ENCODE measurements around the gene FERMT2. TPM values are rescaled to one million over a fixed set of nuclear protein-coding genes. Genes with fewer than 3 reads are reported as not detected.

Gene FERMT2
- total RNA-seq, 1 experiment from 2014 or later: 40.8 TPM

GRCh38 chr14:52836063-52836462, 114.8 kb downstream of the FERMT2 start:
- BruUV-seq (replicated peaks): no TSS peak
- Histone ChIP-seq H3K4me3 (ENCODE audit: low read depth, low read length) (no peak overlapping the region), H3K9me3 (no peaks in the 10 kb centered on the region), H3K27me3 (replicated peaks; ENCODE audit: control insufficient read depth, insufficient read depth, low read length) (no peaks in the 10 kb centered on the region), H3K4me1 (no peaks in the 10 kb centered on the region), H3K36me3 (ENCODE audit: control insufficient read depth, insufficient read depth, low read length) (no peaks in the 10 kb centered on the region; the same call in 1 of the 2 replicates)
- H3K4me1 Mint-ChIP-seq (ENCODE audit: low read depth, unreplicated experiment): no peaks in the 10 kb centered on the region
- H3K27me3 Mint-ChIP-seq (ENCODE audit: insufficient read depth, unreplicated experiment): no peaks in the 10 kb centered on the region
- no peak overlapping the region for H3K27ac Mint-ChIP-seq (ENCODE audit: unreplicated experiment)
- ChIA-PET CTCF (no interaction called here), POLR2A (no interaction called here)
- TF ChIP-seq CTCF (IDR thresholded peaks at IDR 0.05; ENCODE audit: insufficient read depth in 1 of 2, low read depth in 1 of 2, low read length in 1 of 2, severe bottlenecking in 1 of 2, unreplicated experiment in 1 of 2): no peak
- no peak for DNase-seq
- H3K4me3 Mint-ChIP-seq (ENCODE audit: unreplicated experiment): no peak overlapping the region
- intact Hi-C loops (cut with micrococcal nuclease; ENCODE audit: unreplicated experiment): no loop called here
- H3K9me3 Mint-ChIP-seq (ENCODE audit: unreplicated experiment): no peaks in the 10 kb centered on the region
- H3K36me3 Mint-ChIP-seq (ENCODE audit: insufficient read depth, unreplicated experiment): no peaks in the 10 kb centered on the region

- H3K4me3 ChIP-seq (ENCODE audit: low read depth, low read length): no peak overlapping the region
- H3K27me3 ChIP-seq (replicated peaks; ENCODE audit: control insufficient read depth, insufficient read depth, low read length): no peaks in the 10 kb centered on the region
- no peak overlapping the region for H3K4me3 Mint-ChIP-seq (ENCODE audit: unreplicated experiment)
- intact Hi-C loops (cut with micrococcal nuclease; ENCODE audit: unreplicated experiment): no loop called here
- H3K4me1 ChIP-seq: no peaks in the 10 kb centered on the region
- H3K4me1 Mint-ChIP-seq (ENCODE audit: low read depth, unreplicated experiment): no peaks in the 10 kb centered on the region
- no peaks in the 10 kb centered on the region; the same call in 1 of the 2 replicates for H3K36me3 ChIP-seq (ENCODE audit: control insufficient read depth, insufficient read depth, low read length)
- DNase-seq: no peak
- H3K9me3 ChIP-seq: no peaks in the 10 kb centered on the region
- H3K9me3 Mint-ChIP-seq (ENCODE audit: unreplicated experiment): no peaks in the 10 kb centered on the region
- no peak for TF ChIP-seq CTCF (IDR thresholded peaks at IDR 0.05; ENCODE audit: insufficient read depth in 1 of 2, low read depth in 1 of 2, low read length in 1 of 2, severe bottlenecking in 1 of 2, unreplicated experiment in 1 of 2)
- ChIA-PET POLR2A (no interaction called here), CTCF (no interaction called here)
- no peak overlapping the region for H3K27ac Mint-ChIP-seq (ENCODE audit: unreplicated experiment)
- H3K36me3 Mint-ChIP-seq (ENCODE audit: insufficient read depth, unreplicated experiment): no peaks in the 10 kb centered on the region
- BruUV-seq (replicated peaks): no TSS peak
- no peaks in the 10 kb centered on the region for H3K27me3 Mint-ChIP-seq (ENCODE audit: insufficient read depth, unreplicated experiment)
Measured at GRCh38 chr14:52835122-52835903, 115.5 kb downstream of the FERMT2 start.

- no peaks in the 10 kb centered on the region for H3K27me3 Mint-ChIP-seq (ENCODE audit: insufficient read depth, unreplicated experiment)
- Histone ChIP-seq H3K27me3 (replicated peaks; ENCODE audit: control insufficient read depth, insufficient read depth, low read length) (no peaks in the 10 kb centered on the region), H3K36me3 (ENCODE audit: control insufficient read depth, insufficient read depth, low read length) (no peaks in the 10 kb centered on the region; the same call in 1 of the 2 replicates), H3K9me3 (no peaks in the 10 kb centered on the region), H3K4me3 (ENCODE audit: low read depth, low read length) (no peak overlapping the region), H3K4me1 (no peaks in the 10 kb centered on the region)
- ChIA-PET CTCF (no interaction called here), POLR2A (no interaction called here)
- no TSS peak for BruUV-seq (replicated peaks)
- no peak overlapping the region for H3K4me3 Mint-ChIP-seq (ENCODE audit: unreplicated experiment)
- H3K9me3 Mint-ChIP-seq (ENCODE audit: unreplicated experiment): no peaks in the 10 kb centered on the region
- no peak for DNase-seq
- intact Hi-C loops (cut with micrococcal nuclease; ENCODE audit: unreplicated experiment): no loop called here
- no peak overlapping the region for H3K27ac Mint-ChIP-seq (ENCODE audit: unreplicated experiment)
- H3K36me3 Mint-ChIP-seq (ENCODE audit: insufficient read depth, unreplicated experiment): no peaks in the 10 kb centered on the region
- no peak for TF ChIP-seq CTCF (IDR thresholded peaks at IDR 0.05; ENCODE audit: insufficient read depth in 1 of 2, low read depth in 1 of 2, low read length in 1 of 2, severe bottlenecking in 1 of 2, unreplicated experiment in 1 of 2)
- H3K4me1 Mint-ChIP-seq (ENCODE audit: low read depth, unreplicated experiment): no peaks in the 10 kb centered on the region
Measured at GRCh38 chr14:52834440-52834842, 116.4 kb downstream of the FERMT2 start.

All from Caco-2 (cell line).